NCI-H82 treated with DMSO at 0.1 percent for 48 hours (cell line): Measurements from ENCODE around the gene GNMT.
"Not testable (repeated sequence)": the region's sequence is repeated elsewhere in the genome, so short reads cannot be mapped to it uniquely, and the experiment has no call there.

Experiments used
- DNase-seq: peaks from one replicate; lab custom pipeline; 2025; ENCODE audit not compliant: unreplicated experiment; lab: John Stamatoyannopoulos, UW

Gene GNMT

GRCh38 chr6:42971746-42972327, 11.3 kb downstream of the GNMT start:
- no peak for DNase-seq

- DNase-seq, result no peak
Measured at GRCh38 chr6:42973926-42974325, 13.4 kb downstream of the GNMT start.

- peak; percentile 19 for DNase-seq
Measured at GRCh38 chr6:42974919-42975505, 14.5 kb downstream of the GNMT start.

GRCh38 chr6:42978487-42978838, 17.9 kb downstream of the GNMT start:
- no peak for DNase-seq

GRCh38 chr6:42978839-42979522, 18.4 kb downstream of the GNMT start, which contains the start of gene PEX6:
Gene PEX6 (minus strand): TSS chr6:42979181. CDS start chr6:42979150, 31 bp downstream.
- peak; percentile 86 for DNase-seq

- no peak for DNase-seq
Measured at GRCh38 chr6:42979523-42980177, 19.1 kb downstream of the GNMT start.

GRCh38 chr6:42981836-42982235, 21.3 kb downstream of the GNMT start:
- no peak for DNase-seq

- DNase-seq, result peak; percentile 99
Measured at GRCh38 chr6:42984001-42984923, 23.7 kb downstream of the GNMT start, which contains the start of gene PPP2R5D. Gene PPP2R5D (plus strand): TSS chr6:42984570. CDS start chr6:42984678, 108 bp downstream.

GRCh38 chr6:42984924-42985475, 24.4 kb downstream of the GNMT start:
- no peak for DNase-seq

- no peak for DNase-seq
Measured at GRCh38 chr6:42987533-42988451, 27.2 kb downstream of the GNMT start.

GRCh38 chr6:42988486-42989020, 28.0 kb downstream of the GNMT start:
- no peak for DNase-seq

- no peak for DNase-seq
Measured at GRCh38 chr6:42989923-42990322, 29.4 kb downstream of the GNMT start.

- DNase-seq, result no peak
Measured at GRCh38 chr6:42993445-42993844, 32.9 kb downstream of the GNMT start.

GRCh38 chr6:42996513-42996912, 36.0 kb downstream of the GNMT start:
- no peak for DNase-seq

GRCh38 chr6:42998205-42998604, 37.7 kb downstream of the GNMT start:
- not testable (repeated sequence) for DNase-seq

GRCh38 chr6:43001843-43002242, 41.3 kb downstream of the GNMT start:
- DNase-seq, result no peak

- DNase-seq, result no peak
Measured at GRCh38 chr6:43005844-43006243, 45.3 kb downstream of the GNMT start.

GRCh38 chr6:43006251-43006650, 45.7 kb downstream of the GNMT start:
- DNase-seq, result no peak

- DNase-seq, result no peak
Measured at GRCh38 chr6:43007126-43007525, 46.6 kb downstream of the GNMT start.
